Caco-2 (cell line): ENCODE results near the gene PHKG2. TPM values are rescaled to one million over a fixed set of nuclear protein-coding genes. Genes with fewer than 3 reads are reported as not detected.

ENCODE experiments used
- BruUV-seq: library from RNA; stranded (reverse); fragments of 400-500 nt; replicated peaks from 2 replicates; lab custom pipeline; 2021; lab: Mats Ljungman, UMichigan
- CTCF ChIA-PET: fragments of 300-600 bp; sonication (Branson Sonifier 250); formaldehyde crosslinking; loops from one replicate; lab custom pipeline; 2022; ENCODE audit warnings: antibody characterized with exemption; lab: Charles Lee
- POLR2A ChIA-PET: fragments of 300-600 bp; sonication (Branson Sonifier 250); formaldehyde crosslinking; loops from one replicate; lab custom pipeline; 2022; ENCODE audit warnings: antibody characterized with exemption; lab: Charles Lee
- DNase-seq, 2 experiments: peaks; one replicate each; pipeline versions ENCODE4 v3.0.0 to v3.0.0-alpha.2; 2020 to 2022
- H3K27me3 ChIP-seq: replicated peaks from 2 replicates; pipeline ENCODE4 v1.6.0; 2011; ENCODE audit warnings: low read length; ENCODE audit not compliant: control insufficient read depth, insufficient read depth
- H3K36me3 ChIP-seq: 2 replicates; pipeline ENCODE4 v1.5.1; 2011; ENCODE audit warnings: low read length; ENCODE audit not compliant: control insufficient read depth, insufficient read depth
- H3K4me1 ChIP-seq: fragments of 250-450 bp; sonication (Bioruptor Pico); 2 replicates; pipeline ENCODE4 v1.5.1; 2020; ENCODE audit warnings: mild to moderate bottlenecking
- H3K4me3 ChIP-seq: 2 replicates; pipeline ENCODE4 v1.5.1; 2011; ENCODE audit warnings: low read depth, mild to moderate bottlenecking, control low read depth, low read length
- H3K9me3 ChIP-seq: fragments of 250-450 bp; sonication (Bioruptor Pico); 2 replicates; pipeline ENCODE4 v1.5.1; 2020; ENCODE audit warnings: mild to moderate bottlenecking, moderate library complexity
- H3K27ac Mint-ChIP-seq: one replicate; pipeline ENCODE4 v1.8.0; 2022; ENCODE audit warnings: mixed read lengths; ENCODE audit not compliant: unreplicated experiment
- H3K27me3 Mint-ChIP-seq: one replicate; pipeline ENCODE4 v1.8.0; 2022; ENCODE audit warnings: mixed read lengths; ENCODE audit not compliant: insufficient read depth, unreplicated experiment
- H3K36me3 Mint-ChIP-seq: one replicate; pipeline ENCODE4 v1.8.0; 2022; ENCODE audit warnings: mild to moderate bottlenecking, mixed read lengths; ENCODE audit not compliant: insufficient read depth, unreplicated experiment
- H3K4me1 Mint-ChIP-seq: one replicate; pipeline ENCODE4 v1.8.0; 2022; ENCODE audit warnings: low read depth, mixed read lengths; ENCODE audit not compliant: unreplicated experiment
- H3K4me3 Mint-ChIP-seq: one replicate; pipeline ENCODE4 v1.8.0; 2022; ENCODE audit warnings: mild to moderate bottlenecking, moderate library complexity, mixed read lengths; ENCODE audit not compliant: unreplicated experiment
- H3K9me3 Mint-ChIP-seq: one replicate; pipeline ENCODE4 v1.8.0; 2022; ENCODE audit warnings: mixed read lengths; ENCODE audit not compliant: unreplicated experiment
- intact Hi-C: fragments of 100-400 bp; cut with micrococcal nuclease; formaldehyde crosslinking; loops from one replicate; pipeline ENCODE4 v1.10.0; 2022; ENCODE audit not compliant: unreplicated experiment
- total RNA-seq: library from RNA; stranded (reverse); gene quantifications from 2 replicates; pipeline ENCODE4 v1.2.3, GENCODE V29; 2022
- TF ChIP-seq, protein P1 (sequence below), 2 experiments: fragments of 200-600 bp in 1 of 2; IDR thresholded peaks; 1 replicate in 1 of 2; 2 replicates in 1 of 2; pipeline versions ENCODE4 v1.5.1 to v1.8.0; 2011 to 2022; ENCODE audit warnings: antibody characterized with exemption in 1 of 2, control low read depth in 1 of 2, inconsistent platforms in 1 of 2, low read depth in 1 of 2, low read length in 1 of 2, mild to moderate bottlenecking in 1 of 2, moderate library complexity in 1 of 2; ENCODE audit not compliant: insufficient read depth in 1 of 2, severe bottlenecking in 1 of 2, unreplicated experiment in 1 of 2

The PHKG2 gene
- total RNA-seq, 1 experiment from 2014 or later = 48.6 TPM

GRCh38 chr16:30783280-30784109, 35.3 kb downstream of the PHKG2 start:
- ChIA-PET POLR2A (interaction anchor here (0.7 to 1.4 kb wide), 2 partner anchors 10 to 22 kb away, joined by 3 to 4 read pairs; no protein-coding TSS in a partner anchor), CTCF (interaction anchor here (0.6 kb wide), 1 partner anchor 139 kb away, joined by 5 read pairs; no protein-coding TSS in a partner anchor)
- Mint-ChIP-seq H3K9me3 (no peaks in the 10 kb centered on the region), H3K4me3 (no peak overlapping the region), H3K36me3 (peaks cover 27% of the 10 kb centered on the region), H3K27ac (no peak overlapping the region), H3K4me1 (no peaks in the 10 kb centered on the region), H3K27me3 (no peaks in the 10 kb centered on the region)
- no TSS peak for BruUV-seq
- H3K4me3 ChIP-seq = no peak overlapping the region
- no peaks in the 10 kb centered on the region for H3K9me3 ChIP-seq
- no peak for DNase-seq
- TF ChIP-seq, protein P1, sequence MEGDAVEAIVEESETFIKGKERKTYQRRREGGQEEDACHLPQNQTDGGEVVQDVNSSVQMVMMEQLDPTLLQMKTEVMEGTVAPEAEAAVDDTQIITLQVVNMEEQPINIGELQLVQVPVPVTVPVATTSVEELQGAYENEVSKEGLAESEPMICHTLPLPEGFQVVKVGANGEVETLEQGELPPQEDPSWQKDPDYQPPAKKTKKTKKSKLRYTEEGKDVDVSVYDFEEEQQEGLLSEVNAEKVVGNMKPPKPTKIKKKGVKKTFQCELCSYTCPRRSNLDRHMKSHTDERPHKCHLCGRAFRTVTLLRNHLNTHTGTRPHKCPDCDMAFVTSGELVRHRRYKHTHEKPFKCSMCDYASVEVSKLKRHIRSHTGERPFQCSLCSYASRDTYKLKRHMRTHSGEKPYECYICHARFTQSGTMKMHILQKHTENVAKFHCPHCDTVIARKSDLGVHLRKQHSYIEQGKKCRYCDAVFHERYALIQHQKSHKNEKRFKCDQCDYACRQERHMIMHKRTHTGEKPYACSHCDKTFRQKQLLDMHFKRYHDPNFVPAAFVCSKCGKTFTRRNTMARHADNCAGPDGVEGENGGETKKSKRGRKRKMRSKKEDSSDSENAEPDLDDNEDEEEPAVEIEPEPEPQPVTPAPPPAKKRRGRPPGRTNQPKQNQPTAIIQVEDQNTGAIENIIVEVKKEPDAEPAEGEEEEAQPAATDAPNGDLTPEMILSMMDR (IDR thresholded peaks at IDR 0.05; ENCODE audit: insufficient read depth in 1 of 2, low read depth in 1 of 2, low read length in 1 of 2, severe bottlenecking in 1 of 2, unreplicated experiment in 1 of 2) = no peak
- H3K36me3 ChIP-seq = peaks cover 1% of the 10 kb centered on the region; the same call in 1 of the 2 replicates
- H3K27me3 ChIP-seq = no peaks in the 10 kb centered on the region
- intact Hi-C loops = no loop called here
- peaks cover 12% of the 10 kb centered on the region; the same call in 1 of the 2 replicates for H3K4me1 ChIP-seq

GRCh38 chr16:30784215-30784614, 36.0 kb downstream of the PHKG2 start:
- BruUV-seq = no TSS peak
- H3K9me3 Mint-ChIP-seq = no peaks in the 10 kb centered on the region
- TF ChIP-seq, protein P1 (IDR thresholded peaks at IDR 0.05; ENCODE audit: insufficient read depth in 1 of 2, low read depth in 1 of 2, low read length in 1 of 2, severe bottlenecking in 1 of 2, unreplicated experiment in 1 of 2) = no peak
- DNase-seq = no peak
- ChIA-PET POLR2A (no interaction called here), CTCF (interaction anchor here (0.6 kb wide), 1 partner anchor 140 kb away, joined by 5 read pairs; no protein-coding TSS in a partner anchor)
- no peaks in the 10 kb centered on the region for H3K4me1 Mint-ChIP-seq
- Histone ChIP-seq H3K4me1 (peaks cover 14% of the 10 kb centered on the region; the same call in 1 of the 2 replicates), H3K9me3 (no peaks in the 10 kb centered on the region), H3K27me3 (no peaks in the 10 kb centered on the region), H3K36me3 (peaks cover 1% of the 10 kb centered on the region; the same call in 1 of the 2 replicates), H3K4me3 (no peak overlapping the region)
- H3K4me3 Mint-ChIP-seq = no peak overlapping the region
- no peaks in the 10 kb centered on the region for H3K27me3 Mint-ChIP-seq
- H3K36me3 Mint-ChIP-seq = peaks cover 20% of the 10 kb centered on the region
- intact Hi-C loops = no loop called here
- H3K27ac Mint-ChIP-seq = no peak overlapping the region
